Coronary artery (tissue), 2 donors: ENCODE data around the gene CCDC179.

Source experiments
- DNase-seq: peaks from one replicate; pipeline ENCODE4 v3.0.0-alpha.2; 2017; ENCODE audit warnings: low spot score
- H3K27ac ChIP-seq, 2 donors: fragments of 200-600 bp; sonication (generic); one replicate each; pipeline ENCODE4 v1.5.1; 2016 to 2019
- H3K4me3 ChIP-seq: fragments of 200-600 bp; sonication (generic); 2 replicates; pipeline ENCODE4 v1.5.1; 2016; ENCODE audit warnings: mild to moderate bottlenecking, moderate library complexity
- TF ChIP-seq, protein P1 (sequence below): fragments of 200-600 bp; sonication (generic); IDR thresholded peaks from one replicate; pipeline ENCODE4 v1.5.1; 2019; ENCODE audit warnings: antibody characterized with exemption

The CCDC179 gene

DNA sequence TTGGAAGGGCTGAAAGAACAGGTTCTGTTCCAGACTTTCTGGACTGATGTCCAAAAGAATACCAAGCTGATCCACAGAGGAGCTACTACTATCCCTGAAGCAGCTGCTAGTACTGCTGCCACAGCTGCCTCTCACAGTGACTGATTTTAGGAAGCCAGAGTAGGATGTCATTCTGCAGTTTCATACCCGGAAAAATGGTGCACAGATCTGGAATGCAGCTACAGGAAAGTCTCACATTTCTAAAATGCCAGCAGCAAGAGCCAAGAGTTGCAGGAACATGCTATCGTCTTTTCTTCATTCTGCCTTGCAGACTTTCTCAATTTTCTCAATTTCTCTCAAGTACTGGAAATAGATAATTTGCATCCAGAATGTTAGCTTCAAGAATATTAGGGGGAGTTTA is 19.4 kb upstream of the CCDC179 start:
- H3K4me3 ChIP-seq: no peak overlapping the region
- DNase-seq: no peak
- TF ChIP-seq, protein P1, sequence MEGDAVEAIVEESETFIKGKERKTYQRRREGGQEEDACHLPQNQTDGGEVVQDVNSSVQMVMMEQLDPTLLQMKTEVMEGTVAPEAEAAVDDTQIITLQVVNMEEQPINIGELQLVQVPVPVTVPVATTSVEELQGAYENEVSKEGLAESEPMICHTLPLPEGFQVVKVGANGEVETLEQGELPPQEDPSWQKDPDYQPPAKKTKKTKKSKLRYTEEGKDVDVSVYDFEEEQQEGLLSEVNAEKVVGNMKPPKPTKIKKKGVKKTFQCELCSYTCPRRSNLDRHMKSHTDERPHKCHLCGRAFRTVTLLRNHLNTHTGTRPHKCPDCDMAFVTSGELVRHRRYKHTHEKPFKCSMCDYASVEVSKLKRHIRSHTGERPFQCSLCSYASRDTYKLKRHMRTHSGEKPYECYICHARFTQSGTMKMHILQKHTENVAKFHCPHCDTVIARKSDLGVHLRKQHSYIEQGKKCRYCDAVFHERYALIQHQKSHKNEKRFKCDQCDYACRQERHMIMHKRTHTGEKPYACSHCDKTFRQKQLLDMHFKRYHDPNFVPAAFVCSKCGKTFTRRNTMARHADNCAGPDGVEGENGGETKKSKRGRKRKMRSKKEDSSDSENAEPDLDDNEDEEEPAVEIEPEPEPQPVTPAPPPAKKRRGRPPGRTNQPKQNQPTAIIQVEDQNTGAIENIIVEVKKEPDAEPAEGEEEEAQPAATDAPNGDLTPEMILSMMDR: no peak
- peak overlapping the region in 1 of 2 donors; percentile 29 for H3K27ac ChIP-seq

DNA sequence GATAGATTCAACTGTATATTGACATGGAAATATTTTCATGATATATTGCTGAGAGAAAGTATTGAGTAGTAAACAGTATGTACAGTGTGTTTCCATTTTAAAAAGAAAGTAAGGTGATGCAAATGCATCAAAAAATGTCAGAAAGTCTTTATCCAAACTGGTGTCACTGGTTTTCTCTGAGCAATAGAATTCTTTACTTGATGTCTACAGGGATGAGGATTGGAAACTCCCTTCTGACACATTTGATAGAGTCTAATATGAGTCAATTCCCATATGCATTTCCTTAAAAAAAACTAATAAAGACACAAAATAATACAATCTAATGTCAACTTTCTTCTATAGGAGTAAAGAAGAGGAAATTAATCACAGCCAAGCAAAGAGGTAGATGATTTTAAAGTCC is 18.3 kb upstream of the CCDC179 start:
- no peak for DNase-seq
- no peak overlapping the region for H3K4me3 ChIP-seq
- H3K27ac ChIP-seq: no peak overlapping the region
- TF ChIP-seq, protein P1: no peak

DNA sequence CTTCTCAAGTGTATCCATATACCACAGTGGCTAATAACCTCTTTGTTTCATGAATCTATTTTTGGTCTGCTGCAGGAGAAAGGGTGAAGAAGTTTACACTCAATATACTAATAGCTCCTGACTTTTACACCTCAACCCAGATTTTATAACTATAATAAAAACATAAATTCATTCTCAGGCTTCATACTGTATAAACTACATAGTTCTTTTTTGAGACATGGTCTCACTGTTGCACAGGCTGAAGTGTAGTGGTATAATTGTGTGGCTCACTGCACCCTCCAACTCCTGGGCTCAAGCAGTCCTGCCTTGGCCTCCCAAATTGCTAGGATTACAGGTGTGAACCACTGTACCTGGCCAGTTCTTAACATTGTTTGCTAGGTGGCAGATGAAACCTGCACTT is 17.8 kb upstream of the CCDC179 start:
- Histone ChIP-seq H3K27ac (no peak overlapping the region), H3K4me3 (no peak overlapping the region)
- no peak for DNase-seq
- TF ChIP-seq, protein P1: no peak

DNA sequence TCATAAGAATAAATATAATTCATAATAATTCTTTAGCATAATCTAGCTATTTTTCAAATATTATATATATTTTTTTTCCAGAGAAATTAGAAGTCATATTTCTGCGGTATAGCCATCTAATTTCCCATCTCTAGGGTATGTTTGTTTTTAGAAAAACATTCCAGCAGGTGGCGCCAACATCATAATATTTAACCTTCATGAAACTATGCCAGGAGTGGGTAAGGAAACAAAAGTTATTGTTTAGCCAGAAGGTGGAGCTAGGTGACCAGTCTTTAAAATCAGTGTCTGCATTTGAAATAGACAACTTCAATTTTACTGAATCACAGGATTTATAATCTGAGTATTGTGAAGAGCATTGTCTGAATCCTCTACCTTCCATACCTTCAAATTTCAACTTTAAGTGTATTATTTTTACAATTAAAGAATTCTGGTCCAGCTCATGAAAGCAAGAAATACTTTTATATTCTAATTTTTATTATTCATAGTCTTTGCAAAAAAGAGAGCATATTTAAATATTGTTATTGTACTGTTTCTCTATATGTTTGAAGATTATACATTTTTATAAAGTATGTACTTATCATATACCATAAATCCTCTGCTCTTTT is 15.7 kb upstream of the CCDC179 start:
- no peak overlapping the region for H3K4me3 ChIP-seq
- TF ChIP-seq, protein P1: peak; percentile 52
- no peak for DNase-seq
- no peak overlapping the region for H3K27ac ChIP-seq

DNA sequence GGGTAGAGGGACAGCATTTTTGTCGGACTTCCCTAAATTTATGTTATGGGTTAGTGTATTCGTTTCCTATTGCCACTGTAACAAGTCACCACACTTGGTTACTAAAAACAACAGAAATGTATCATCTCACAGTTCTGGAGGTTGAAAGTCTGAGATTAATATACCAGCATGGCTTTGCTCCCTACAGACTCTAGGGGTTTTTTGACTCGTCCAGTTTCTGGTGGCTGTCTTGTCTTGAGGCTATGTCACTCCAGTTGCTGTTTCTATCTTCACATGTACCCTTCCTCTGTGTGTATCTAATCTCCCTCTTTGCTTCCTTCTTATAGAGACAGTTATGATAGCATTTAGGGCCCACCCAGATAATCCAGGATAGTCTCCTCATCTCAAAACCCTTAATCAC is 9.1 kb upstream of the CCDC179 start:
- H3K27ac ChIP-seq: no peak overlapping the region
- H3K4me3 ChIP-seq: no peak overlapping the region
- TF ChIP-seq, protein P1: no peak
- no peak for DNase-seq

DNA sequence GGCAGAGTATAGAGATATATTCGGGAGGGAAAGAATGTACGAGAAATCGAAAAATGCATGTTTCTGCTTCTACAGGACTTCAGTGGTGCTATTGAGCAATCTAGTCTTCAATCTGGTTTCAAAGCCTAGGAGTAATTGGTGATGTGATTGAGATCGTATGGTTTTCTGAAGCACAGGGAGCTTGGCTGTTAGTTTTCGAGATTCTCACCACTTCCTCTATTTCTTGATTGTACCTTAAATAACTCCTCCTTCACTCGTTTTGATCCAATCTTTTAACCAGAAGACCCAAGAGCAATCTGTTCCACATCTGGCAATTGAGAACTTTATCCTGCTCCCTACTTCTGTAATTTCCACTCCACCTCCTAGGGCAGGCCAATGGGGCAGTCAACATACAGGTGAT is 518 bp downstream of the CCDC179 start:
- Histone ChIP-seq H3K27ac (no peak overlapping the region), H3K4me3 (no peak overlapping the region)
- no peak for DNase-seq
- TF ChIP-seq, protein P1: no peak

DNA sequence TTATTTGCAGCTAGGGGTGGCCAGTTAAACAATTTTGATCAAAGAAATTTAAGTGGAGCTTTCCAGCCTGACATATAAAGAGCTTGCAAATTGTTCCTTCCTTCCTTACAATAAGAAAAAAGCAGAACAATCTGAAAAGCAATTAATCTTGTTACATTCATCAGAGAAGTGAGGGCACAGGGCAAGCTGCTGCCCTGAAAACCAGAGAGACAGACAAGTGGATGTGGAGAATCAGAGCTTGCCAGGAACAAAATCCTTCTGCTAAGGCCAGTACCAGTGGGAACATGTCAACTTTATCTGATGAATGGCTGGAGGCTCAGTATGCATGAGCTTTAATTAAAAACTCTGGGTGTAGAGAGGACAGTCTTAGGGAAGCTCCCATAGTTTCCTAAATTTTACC is 8.8 kb downstream of the CCDC179 start:
- TF ChIP-seq, protein P1: no peak

More for the DNA sequence above, 8.8 kb downstream of the CCDC179 start:
- Histone ChIP-seq H3K4me3 (no peak overlapping the region), H3K27ac (no peak overlapping the region)
- DNase-seq: no peak
